HuH-7 (cell line): ENCODE results near the gene PHKA2.
"Not testable (repeated sequence)": the region's sequence is repeated elsewhere in the genome, so short reads cannot be mapped to it uniquely, and the experiment has no call there.

Experiments
- DNase-seq: peaks from one replicate; pipeline ENCODE4 v3.0.0; 2011; ENCODE audit warnings: low spot score

PHKA2 gene

DNA sequence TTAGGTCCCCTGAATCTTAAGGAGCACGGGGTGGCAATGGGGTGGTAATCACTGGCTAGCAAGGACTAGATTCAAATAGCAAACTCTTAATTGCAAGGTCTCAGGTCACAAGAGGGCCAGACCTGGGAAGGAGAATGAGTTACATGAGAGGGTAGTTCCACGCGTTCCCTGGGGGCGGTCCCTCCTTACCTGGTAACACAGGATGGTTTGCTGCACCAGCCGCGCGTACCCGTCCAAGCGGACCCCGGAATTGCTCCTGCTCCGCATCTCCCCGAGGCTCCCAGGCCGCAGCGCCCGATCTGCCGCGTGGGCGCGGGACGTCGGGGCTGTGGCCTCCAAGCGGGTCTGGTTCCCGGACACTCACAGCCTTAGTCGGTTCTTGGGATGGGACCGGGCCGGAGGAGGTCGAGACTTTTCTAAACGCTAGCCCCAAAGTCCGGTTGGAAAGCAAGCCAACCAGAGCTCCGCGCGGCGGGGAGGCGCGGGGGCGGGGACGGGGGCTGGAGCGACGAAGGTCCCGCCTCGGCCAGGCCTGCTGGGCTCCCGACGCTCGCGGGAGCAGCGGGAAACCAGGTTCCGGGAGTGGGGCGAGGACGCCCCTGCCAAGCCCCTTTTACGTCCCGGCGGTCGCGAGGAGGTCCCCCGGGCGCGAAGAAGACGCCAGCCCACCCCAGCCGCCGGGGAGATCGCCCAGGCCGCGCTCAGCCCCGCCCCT lies at the start of gene PHKA2:
Gene PHKA2, minus strand, starts transcription at position 449 of the 715 bp plus-strand sequence. Its CDS starts 182 bp downstream, at position 267.
- peak; percentile 24 for DNase-seq

DNA sequence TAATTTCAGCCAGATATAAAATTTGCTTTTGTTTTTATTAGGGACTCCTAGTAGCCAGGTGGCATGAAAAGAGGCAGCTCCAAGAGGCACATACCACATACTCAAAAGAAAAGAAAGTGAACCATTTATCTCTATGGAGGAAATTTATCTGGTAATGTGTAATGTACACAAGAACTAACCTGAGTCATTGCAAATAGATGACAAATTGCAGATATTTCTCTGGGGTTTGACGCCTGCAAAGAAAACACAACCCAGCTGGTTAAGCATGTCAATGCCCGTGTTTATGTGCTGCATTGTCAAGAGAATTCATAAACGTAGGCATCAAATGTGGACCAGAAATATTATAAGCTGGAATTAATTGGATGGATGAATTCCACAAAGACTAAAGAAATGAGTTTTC lies 46.9 kb upstream of the PHKA2 start:
- no peak for DNase-seq

- DNase-seq, result no peak
These were observed 44.6 kb upstream of the PHKA2 start for GRCh38 chrX:19028560-19028959.

- DNase-seq, result no peak
These were observed 40.5 kb upstream of the PHKA2 start for GRCh38 chrX:19024366-19024765.

- no peak for DNase-seq
These were observed 36.1 kb upstream of the PHKA2 start for GRCh38 chrX:19019996-19020395.

- DNase-seq, result peak; percentile 8
These were observed 33.4 kb upstream of the PHKA2 start for GRCh38 chrX:19017271-19017670.

GRCh38 chrX:19016614-19017013 lies 32.7 kb upstream of the PHKA2 start:
- not testable (repeated sequence) for DNase-seq

DNA sequence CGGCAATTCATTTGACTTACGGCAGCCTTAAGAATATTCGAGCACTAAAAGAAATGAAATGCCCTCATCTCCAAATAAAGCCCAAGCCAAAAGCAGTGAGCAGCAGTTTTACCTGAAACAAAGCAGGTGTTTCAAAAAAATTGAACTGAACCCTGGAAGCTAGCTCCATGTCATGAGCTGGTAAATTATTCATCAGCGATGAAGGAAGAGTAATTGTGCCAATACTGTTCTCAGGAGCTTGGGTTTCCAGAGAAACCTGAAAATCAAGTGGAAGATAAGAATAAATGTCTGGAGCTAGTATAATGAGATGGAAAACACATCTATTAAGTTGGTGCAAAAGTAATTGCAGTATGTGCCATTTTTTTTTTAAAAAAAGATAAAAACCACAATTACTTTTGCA lies 24.0 kb upstream of the PHKA2 start:
- DNase-seq, result no peak

DNA sequence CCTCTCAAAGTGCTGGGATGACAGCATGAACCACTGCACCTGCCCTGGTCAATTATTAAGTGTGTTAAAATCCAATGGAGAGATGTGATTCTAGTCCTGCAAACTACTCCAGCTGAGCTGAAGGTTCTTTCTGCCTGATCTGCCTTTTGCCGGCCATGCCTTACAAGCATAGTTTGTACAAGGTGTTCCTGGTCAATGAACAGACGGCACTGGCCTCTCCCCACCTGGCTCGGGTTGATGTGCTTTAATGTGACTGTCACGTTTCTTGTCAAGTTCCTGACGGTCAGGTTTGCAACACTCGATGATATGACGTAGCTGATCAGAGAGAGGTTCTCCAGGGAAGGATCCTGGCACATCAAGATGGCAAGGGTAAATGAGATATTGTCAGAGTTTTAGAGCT lies 23.1 kb upstream of the PHKA2 start:
- DNase-seq, result no peak

GRCh38 chrX:19005909-19006308 lies 22.0 kb upstream of the PHKA2 start:
- no peak for DNase-seq

GRCh38 chrX:19003756-19004155 lies 19.8 kb upstream of the PHKA2 start:
- no peak for DNase-seq

- no peak for DNase-seq
These were observed 14.7 kb upstream of the PHKA2 start for GRCh38 chrX:18998653-18999052.

DNA sequence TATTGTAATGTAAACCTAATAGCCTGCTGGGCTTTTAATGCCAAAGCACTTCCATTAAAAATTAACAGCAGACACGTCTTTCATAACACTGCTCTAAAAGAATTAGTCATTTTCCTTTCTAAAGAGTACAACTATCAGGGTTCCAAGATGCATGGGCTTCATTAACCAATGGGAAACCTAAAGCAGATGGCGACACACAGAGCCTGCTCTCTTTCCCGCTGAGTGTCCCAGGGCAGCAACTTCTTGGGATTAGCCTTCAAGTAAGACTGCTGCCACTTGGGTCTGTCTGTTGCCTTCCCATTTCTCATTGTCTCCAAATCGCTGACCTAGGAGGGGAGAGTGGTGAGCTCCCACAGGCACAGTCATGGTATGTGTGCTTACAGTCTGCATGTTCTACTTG lies 14.0 kb upstream of the PHKA2 start:
- no peak for DNase-seq

- DNase-seq, result no peak
These were observed 12.6 kb upstream of the PHKA2 start for GRCh38 chrX:18996536-18996935.

- no peak for DNase-seq
These were observed 11.3 kb upstream of the PHKA2 start for GRCh38 chrX:18995221-18995620.

- DNase-seq, result no peak
These were observed 10.8 kb upstream of the PHKA2 start for GRCh38 chrX:18994713-18995112.

DNA sequence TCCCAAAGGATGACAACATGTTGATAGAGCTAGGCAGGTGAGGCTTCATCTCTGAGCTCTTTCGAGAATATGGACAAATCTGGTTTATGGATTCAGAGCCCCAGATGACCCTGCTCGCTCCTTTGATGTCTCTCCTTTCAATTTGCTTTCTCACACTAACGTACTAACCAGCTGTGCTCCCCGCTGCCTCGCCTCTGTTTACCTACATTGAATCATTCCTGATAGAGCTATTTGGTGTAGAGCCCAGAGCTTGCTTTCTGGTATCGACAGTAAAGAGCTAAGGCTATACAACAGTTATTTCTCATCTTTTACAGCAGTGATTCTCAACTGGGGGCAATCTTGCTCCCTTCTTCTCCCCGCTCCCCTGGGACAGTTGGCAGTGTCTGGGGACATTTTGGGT lies 8.9 kb upstream of the PHKA2 start:
- DNase-seq, result no peak

GRCh38 chrX:18985186-18985435 lies 1.2 kb upstream of the PHKA2 start:
- peak; percentile 6 for DNase-seq

- peak; percentile 55 for DNase-seq
These were observed 669 bp upstream of the PHKA2 start for GRCh38 chrX:18984381-18985185.

DNA sequence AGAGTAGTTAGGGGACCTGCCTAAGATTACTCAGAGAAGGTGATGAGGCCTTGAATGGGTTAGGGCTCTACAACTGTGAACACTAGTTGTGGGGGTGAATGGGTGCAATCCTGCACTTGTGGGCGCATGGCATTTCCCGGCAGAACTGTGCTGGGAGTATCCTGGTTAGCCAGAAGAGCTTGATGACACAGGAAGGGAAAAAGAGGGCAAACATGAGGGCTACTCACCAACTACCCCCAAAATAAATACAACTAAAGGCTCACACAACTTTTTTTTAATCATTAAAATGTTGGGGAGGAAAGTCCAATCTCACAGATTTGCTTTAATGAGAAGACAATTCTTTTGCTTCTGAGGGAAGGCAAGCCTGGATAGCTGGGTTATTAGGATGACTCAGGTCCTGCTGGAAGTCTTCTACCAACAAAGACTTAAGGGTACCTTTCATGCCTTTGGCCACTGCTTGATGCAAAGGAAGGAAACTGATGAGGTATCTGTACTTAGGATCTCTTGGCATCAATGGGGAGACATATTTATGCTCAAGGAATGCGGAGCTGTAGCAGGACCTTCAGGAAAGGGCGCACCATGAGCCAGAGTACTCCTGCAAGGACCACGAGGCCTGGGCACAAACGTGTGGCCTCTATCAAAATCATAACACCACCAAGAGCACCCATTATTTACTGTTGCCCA lies 2.6 kb downstream of the PHKA2 start:
- DNase-seq, result no peak

DNA sequence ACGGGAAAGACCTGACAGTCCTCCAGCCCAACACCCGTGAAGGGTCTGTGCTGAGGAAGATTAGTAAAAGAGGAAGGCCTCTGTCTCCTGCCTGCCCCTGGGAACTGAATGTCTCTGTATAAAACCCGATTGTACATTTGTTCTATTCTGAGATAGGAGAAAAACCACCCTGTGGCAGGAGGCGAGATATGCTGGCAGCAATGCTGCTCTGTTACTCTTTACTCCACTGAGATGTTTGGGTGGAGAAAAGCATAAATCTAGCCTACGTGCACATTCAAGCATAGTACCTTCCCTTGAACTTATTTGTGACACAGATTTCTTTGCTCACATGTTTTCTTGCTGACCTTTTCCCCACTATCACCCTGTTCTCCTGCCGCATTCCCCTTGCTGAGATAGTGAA lies 3.7 kb downstream of the PHKA2 start:
- DNase-seq, result not testable (repeated sequence)

DNA sequence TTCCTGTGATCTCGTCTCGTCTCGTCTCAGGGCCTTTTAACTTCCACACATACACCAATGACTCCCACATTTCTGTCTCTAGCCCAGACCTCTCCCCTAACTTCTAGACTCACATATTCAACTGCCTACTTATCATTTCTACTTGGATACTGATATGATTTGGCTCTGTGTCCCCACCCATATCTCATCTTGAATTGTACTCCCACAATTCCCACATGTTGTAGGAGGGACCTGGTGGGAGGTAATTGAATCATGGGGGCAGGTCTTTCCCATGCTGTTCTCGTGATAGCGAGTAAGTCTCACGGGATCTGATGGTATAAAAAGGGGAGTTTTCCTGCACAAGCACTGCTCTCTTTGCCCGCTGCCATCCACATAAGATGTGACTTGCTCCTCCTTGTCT lies 8.9 kb downstream of the PHKA2 start:
- no peak for DNase-seq

DNA sequence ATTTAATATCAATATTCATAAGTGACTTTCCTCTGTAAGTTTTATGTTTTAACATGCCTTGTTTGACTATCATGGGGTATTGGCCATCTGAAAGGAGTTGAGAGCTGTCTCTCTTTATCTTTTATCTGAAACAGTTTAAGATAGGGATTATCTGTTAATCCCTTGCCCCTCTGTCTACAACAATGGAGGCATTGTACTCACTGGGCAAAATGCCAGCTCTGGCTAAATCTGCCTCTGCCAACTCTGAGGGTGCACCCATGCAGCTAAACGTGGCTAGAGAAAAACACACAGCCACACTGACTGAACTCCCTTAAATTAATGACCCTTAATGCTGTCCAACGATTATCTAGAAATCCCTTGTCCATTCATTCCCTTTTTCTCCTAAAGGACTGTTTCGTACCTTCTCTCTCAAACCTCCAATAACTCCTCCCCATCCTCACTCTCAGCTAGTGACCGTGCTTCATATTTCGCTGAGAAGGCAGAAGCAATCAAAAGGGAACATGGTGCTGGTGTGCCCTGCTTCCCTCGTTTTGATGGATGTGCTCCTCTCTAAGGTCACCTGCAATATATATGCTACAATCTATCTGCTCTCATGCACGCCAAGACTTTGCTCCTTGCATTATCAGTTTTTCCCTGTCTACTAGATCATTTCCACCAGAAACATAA lies 10.3 kb downstream of the PHKA2 start:
- DNase-seq, result no peak
